HG03457 (cell line): ENCODE data around the gene UBR3.

Source experiments
- ATAC-seq: cut with Tn5 transposase; IDR thresholded peaks from one replicate; pipeline ENCODE4 v1.9.1; 2021; ENCODE audit warnings: moderate number of reproducible peaks; ENCODE audit not compliant: unreplicated experiment

The UBR3 gene

DNA sequence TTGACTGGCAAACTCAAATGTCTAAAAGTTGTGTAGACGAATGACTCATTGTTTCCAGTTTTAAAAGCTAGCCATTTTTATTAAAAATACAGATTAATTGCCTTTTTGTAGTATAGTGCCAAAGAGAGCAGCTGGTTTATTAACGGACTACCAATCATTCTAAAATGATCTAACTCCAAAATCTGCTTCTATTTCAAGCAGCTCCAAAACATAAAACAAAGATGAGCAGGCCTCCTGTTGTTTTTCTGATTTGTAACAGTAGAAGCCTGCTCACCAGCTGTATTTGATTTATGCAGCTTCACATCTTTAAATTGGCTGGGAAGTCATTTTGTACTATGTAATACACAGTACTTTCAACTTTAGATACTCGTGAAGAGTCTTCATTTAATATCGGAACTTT is 171.8 kb downstream of the UBR3 start:
- ATAC-seq, result no peak

DNA sequence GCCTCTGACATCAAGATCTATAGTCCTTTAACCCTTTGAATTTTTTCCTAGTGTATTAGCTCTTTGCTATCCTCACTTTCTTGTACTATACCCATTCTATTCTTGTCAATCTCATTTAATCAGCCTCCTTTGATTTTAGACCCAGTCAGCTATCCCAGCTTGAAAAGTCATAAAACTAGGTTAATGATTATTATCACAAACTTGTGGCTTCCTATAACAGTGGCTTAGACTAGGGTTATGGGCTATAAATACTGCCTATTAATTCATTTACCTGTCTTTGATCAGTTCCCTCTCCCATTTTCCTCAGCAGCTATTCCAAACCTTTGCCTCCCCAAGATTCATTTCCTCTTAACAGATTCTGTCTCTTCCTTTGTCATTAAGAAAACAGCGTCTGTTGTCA is 174.8 kb downstream of the UBR3 start:
- ATAC-seq, result no peak

DNA sequence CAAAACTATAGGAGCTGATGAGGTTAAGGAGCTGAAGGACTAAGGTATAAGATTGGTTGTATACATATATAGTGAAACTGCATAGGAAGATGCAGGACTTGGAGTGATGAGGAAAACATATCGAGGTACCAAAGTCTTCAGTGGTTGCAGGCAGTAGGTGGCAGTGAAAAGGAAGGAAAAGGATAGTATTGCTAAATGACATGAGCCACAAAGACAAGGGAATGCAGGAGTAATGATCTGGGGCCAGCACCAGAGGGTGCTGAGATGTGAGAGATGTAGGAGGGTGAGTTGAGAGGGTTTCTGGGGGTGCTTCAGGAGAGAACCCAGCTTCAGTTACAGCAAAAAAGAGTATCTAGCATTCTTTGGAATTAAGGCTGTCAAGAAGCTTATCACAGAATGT is 178.4 kb downstream of the UBR3 start:
- ATAC-seq, result no peak

DNA sequence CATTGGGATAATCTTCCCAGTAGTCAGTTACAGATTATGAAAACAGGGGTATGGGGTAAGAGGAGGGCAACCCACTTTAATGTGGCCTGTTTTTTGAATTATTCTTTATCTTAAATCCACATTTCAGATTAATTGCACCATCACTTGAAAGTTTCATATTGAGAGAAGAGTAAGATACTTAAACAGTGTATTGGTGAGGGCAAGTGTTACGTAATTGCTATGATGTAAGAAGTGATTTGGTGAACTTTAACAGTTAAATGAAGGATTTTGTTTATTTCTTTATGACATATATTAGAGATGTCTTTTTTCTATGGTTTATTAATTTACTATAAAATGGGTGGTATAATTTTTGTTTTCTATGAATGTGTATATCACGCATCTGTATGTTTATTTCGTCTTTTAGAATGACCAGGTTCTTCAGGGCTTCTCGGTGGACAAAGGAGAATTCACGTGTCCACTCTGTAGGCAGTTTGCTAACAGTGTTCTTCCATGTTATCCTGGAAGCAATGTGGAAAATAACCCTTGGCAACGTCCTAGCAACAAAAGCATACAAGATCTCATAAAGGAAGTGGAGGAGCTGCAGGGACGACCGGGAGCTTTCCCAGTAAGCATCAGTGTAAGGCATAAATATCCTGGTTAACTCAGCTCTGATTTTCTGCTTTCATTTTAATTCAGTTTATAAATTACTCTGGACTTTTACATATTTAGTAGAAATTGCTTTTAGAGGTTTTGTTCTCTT is 179.5 kb downstream of the UBR3 start:
- ATAC-seq, result no peak

DNA sequence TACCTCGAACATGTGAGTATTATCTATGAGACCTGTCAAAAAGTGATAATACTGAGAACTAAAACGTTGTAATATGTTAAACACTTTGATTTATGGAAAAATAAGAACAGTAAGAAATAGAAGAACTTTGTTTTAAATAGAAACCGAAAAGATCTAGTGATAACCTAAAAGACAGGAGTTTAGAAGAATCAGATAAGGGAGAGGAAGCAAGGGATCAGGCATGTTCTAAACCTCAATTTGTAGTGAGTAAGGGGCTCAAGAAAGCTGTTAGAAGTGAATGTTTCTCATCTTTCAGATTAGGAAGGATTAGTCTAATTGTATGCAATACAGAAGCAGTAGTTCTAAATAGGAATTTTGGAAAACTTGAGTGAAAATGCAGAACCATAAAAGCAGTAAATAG is 182.0 kb downstream of the UBR3 start:
- no peak for ATAC-seq

DNA sequence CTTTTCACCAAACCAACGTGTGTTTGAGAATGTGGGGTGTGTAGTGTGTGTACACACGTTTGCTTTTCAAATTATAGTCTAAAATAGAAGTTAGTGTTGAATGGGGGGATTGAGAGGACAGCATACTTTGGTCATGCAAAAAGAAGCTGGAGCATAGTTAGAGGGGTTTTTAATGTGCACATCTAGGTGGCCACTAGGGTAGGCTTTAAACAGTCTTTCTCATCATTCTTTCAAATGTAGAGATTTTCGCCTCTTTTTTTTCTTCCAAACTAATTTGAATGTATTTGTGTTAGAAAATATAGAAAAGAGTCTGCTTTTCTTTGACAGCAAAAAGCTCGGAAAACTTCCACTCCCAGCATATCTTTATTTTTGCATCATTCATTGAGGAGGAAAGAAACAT is 185.5 kb downstream of the UBR3 start:
- ATAC-seq, result no peak

DNA sequence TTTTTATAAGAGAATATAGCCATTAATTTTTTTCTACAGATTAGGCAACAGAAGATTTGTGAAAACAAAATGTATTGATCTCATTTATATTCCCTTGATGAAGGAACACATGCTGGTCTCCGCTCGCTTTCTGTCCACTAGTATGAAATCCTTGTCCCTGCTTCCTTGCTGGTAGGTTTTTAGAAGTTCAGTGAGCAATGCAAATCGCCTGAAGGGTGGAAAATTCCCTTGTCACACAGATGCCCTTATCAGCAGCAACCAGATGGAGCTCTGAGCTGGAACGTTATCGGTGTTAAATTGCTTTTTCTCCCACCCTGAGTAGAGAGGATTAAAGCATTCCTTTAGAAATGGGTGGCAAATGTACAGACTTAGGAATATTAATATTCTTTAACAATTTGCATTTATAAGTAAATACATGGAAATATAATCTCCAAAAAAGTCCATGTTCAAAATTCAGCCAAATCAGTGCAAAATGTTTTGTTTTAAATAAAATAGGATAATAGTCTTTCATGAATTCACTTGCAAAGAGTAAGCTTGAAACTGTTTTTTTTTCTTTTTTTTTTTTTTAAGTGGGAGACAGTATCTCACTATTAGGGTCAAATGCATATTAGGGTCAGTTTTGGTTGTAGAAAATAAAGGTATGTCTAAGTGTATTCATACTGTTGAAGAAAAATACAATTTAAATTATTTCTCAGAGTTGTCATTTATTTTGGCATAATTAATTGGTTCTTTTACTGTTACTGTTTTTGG is 186.7 kb downstream of the UBR3 start:
- no peak for ATAC-seq

DNA sequence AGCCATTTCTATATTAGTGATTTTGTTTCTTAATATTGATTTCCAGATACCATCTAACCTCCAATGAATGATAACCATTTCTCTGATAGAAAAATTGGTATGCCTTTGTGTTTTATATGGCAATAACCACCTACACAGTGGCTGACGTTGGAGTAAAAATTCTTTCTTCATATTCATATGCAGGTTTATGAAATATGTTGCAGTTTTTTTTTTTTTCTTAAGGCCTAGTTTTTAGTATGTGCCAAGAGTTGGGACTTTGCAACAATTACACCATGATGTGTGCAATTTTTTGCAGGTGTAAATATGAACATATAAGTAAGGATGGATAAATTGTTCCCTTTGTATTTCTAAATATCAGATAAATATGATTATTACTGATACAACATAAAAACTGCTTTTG is 187.5 kb downstream of the UBR3 start:
- ATAC-seq, result no peak

DNA sequence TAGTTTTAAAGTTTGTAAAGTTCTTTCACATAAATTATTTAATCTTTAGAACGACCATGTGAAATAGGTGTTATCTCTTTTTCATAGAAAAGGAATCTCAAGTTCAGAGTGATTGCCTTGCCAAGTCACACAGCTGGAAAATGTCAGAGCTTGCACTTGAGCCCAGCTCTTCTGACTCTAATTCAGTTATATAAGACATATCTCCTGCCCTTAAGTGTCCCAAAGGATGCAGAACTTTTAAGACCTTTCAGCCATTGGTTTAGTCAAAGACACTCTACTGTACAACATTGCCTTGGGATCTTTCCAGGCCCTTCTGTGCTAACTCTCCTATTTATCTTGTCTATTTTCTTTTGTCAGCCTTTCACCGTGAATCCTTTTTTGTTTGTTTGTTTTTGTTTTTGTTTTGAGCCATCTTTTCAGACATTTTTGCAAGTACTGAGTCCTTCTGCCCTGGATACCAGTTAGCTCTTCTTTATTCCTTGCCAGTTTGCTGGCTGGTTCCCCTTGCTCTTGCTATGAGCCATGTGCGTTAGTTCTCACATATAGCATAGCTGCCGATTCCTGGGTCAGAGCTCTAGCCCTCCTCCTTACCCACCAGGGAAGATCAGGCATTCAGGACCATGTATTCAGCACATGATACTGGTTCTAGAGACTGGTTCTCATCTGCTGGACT is 190.7 kb downstream of the UBR3 start:
- ATAC-seq, result no peak

DNA sequence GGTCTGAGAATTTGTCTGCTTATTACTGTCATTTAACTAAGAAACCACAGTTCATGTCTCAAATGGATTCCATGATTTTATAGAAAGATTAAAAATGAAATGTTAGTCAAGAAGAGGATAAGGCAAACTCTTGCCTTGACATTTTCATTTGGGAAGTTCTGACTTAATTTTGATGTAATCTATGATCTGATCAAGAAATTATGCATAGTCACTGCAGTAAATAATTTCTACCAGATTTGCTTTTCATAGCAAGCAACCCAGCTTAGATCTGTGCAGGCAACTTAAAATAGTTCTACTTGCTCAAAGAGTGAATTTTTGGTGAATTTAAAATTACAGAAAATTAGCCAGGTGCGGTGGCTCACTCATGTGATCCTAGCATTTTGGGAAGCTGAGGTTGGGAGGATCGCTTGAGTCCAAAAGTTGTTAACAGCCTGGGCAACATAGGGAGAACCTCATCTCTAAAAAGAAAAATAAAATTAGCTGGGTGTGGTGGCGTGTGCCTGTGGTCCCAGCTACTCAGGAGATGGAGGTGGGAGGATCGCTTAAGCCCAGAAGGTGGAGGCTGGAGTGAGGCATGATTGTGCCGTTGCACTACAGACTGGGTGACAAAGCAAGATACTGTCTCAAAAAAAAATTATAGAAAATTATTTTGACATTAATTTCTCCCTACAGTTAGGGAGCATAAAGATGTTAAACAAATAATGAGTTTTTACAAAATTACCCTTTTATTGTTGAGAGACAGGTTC is 192.0 kb downstream of the UBR3 start:
- no peak for ATAC-seq

DNA sequence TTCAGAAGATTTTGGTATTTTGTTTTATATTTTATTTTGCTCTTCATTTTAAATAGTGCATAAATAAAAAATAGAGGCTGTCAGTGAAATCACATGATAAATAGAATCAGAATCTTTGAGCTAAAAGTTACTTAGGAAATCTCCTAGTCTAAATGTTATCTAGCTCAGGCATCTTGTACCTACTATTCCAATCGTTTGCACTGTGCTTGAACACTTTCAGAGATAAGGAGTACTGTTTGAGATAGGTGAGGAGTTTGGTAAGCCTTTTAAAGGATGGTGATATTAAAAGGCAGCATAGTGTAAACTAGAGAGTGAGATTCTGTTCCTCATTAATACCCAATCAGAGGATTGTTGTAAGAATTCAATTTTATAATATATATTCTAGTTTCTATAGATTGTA is 193.5 kb downstream of the UBR3 start:
- ATAC-seq, result no peak

DNA sequence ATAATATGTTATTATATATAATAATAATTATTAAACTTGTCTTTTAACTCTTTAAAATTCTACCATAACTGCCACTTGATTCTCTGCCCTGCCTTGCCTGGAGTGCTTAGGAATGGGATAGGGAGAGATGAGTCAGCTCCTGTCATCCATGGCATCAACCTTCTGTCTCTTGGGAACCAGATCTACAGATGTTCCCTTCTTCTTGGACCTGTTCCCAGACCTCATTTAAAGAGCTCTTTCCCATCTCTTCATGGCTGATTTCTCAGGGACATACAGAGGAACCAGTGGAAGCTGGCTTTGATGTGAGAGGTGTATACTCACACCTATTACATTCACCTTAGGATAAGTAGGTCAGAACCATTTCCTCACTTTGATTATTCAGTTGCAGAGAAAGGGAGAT is 195.4 kb downstream of the UBR3 start:
- no peak for ATAC-seq

DNA sequence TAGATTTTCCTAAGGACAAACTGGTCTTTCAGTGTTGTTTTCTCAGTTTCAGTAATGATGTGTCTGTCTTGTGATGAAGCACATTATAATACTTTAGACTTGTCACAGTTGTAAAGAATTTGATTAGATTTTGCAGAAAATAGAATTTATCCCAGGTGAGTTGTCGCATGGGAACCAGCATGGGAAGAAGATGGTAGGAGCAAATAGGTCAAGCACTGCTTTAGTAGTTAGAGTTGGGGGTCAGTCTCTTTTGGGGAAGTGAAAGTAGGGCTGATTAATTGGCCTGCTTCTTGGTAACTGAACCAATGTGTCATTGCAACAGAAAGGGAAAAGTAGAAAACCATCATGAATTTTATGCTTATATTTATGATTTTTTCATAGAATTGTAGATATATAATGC is 197.5 kb downstream of the UBR3 start:
- no peak for ATAC-seq

DNA sequence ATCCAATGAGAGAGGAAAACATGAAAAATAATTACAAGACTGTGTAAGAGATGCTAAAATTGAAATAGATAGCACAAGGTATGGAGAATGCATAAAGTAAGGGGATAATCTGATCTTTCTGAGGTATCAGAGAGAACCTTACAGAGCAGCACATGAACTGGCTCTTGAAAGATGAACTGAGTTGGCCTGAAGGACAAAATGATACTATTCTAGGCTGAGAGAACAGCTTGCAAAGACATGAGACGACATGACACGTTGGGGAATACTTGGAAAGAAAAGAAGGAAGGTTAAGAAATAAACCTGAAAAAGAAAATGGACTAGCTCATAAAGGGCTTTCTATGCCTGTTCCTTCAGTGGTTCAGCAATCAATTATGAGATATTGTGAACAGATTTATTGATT is 198.0 kb downstream of the UBR3 start:
- no peak for ATAC-seq

DNA sequence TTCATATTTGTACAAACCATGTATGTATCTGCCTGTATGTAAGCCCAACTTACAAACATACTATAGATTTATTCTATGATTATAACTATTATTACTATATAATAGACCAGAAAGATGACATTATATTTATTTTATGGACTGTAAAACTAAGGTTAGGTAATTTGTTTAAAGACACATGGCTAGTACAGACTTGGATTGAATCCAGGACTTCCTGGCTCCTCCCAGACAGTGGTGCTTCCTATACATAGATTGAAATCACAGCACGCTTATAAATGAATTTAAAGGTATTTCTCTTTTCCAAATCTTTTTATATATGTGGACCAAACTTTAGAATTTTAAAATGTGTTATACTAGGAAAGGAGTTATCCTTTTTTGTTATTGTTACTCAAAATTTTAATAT is 199.1 kb downstream of the UBR3 start:
- no peak for ATAC-seq

DNA sequence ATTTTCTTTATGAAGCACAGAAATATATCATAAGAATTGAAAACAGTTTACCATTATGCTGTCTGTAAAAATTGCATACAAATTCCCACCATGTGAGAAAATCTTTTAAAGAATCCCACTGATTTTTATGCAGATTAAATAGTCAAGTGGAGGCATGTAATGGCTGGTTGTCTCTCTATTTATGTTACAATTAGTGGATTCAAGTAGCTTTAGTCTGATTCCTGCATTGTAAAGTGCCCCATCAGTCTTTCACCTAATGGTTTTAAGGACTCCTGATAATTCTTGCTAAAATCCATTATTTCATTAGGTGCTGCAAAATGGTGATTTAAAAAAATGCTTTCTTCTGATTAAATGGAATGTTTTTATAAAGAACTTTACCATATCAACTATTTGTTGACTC is 202.3 kb downstream of the UBR3 start:
- ATAC-seq, result no peak

DNA sequence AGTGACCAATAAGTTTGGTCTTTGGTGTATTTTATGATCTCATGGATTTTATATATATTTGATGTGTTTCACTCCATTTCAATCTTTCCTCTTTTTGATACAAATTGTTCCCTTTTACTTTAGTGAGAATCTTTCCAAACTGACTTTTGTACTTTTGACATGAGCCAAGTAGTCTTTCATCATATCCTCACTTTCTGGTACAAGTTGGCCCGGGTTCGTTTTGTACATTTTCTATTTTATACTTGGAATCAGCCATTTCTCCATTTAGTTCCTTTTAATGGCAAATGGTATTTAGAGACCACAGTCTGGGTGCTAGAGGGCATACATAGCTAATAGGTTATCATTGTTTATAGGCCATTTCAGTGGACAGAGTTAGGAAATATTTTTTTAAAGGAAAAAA is 202.8 kb downstream of the UBR3 start:
- ATAC-seq, result no peak

DNA sequence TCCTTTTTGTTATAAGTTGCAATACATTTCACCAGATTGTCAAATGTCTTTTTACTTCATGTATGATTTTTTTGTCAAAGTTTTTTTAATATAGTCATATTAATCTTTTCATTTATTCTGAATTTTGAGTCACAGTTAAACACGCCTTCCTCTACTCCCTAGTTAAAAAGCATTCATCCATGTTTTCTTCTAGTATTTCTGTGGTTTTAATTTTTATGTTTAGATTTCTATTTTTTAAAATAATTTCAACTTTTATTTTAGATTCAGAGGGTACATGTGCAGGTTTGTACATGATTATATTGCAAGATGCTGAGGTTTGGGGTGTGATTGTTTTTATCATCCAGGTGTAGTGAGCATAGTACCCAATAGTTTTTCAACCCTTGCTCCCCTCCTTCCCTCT is 204.0 kb downstream of the UBR3 start:
- ATAC-seq, result no peak

DNA sequence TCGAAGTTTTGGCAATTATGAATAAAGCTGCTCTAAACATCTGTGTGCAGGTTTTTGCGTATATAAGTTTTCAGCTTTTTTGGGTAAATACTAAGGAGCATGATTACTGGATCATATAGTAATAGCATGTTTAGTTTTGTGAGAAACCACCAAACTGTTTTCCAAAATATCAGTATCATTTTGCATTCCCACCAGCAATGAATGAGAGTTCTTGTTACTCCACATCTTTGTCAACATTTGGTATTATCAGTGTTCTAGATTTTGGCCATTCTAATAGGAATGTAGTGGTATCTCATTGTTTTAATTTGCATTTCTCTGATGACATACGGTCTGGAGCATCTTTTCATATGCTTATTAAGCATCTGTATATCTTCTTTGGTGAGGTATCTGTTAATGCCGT is 207.3 kb downstream of the UBR3 start:
- ATAC-seq, result no peak

DNA sequence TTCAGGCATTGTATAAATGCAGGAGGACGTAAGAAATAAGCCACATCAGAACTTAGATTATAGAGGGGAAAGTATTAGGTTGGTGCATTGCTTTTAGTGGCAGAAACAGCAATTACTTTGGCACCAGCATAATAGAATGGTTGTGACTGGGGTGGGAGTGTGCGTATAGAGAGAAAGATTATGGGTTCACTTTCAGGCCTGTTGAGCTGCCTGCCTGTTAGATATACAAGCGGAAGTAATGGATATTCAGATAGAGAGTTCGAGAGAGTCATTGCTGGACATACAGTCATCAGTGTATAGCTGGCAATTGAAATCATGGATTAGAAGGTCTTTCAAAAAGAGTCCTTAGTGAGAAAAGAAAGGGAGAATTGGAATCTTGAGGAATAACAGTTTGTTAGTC is 211.5 kb downstream of the UBR3 start:
- no peak for ATAC-seq

DNA sequence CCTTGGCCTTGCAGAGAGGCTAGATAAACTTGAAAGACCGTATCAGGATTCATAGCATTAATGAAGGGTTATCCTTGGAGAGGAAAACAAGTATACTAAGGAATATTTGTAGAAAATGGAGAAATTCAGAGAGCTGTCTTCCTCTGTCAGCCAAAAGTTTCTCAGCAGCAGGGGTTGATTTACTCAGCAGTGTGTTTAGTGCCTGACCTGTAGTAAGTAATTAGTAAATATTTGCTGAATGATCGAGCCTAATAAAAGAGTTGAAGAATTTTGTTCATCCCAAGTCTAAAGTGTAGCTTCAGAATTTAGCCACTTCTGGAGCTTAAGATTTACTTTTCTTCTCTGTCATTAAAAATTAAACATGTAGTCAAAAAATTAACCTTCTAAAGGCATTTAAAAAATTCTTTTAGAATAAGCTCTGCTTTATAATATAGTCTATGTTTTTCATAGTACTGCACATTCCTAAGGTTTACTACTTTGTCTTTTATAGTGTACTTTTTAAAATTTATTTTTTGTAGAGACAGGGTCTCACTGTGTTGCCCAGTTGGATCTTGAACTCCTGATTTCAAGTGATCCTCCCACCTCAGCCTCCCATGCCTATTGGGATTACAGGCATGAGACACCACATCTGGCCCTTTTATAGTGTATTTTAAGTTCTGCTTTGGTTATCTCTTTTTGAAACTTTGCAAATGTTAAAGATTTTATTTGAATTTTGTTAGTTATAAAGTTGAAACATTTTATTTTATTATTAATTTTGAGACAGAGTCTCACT is 212.3 kb downstream of the UBR3 start:
- no peak for ATAC-seq
